Ramos (cell line): ENCODE results near the gene TTLL5.

Source experiments
- in situ Hi-C: fragments of 300-500 bp; cut with MboI; formaldehyde crosslinking; loops from one replicate; pipeline ENCODE4 v1.14.3; 2022; ENCODE audit warnings: low sequenced_read_pairs; ENCODE audit not compliant: unreplicated experiment

Gene TTLL5

DNA sequence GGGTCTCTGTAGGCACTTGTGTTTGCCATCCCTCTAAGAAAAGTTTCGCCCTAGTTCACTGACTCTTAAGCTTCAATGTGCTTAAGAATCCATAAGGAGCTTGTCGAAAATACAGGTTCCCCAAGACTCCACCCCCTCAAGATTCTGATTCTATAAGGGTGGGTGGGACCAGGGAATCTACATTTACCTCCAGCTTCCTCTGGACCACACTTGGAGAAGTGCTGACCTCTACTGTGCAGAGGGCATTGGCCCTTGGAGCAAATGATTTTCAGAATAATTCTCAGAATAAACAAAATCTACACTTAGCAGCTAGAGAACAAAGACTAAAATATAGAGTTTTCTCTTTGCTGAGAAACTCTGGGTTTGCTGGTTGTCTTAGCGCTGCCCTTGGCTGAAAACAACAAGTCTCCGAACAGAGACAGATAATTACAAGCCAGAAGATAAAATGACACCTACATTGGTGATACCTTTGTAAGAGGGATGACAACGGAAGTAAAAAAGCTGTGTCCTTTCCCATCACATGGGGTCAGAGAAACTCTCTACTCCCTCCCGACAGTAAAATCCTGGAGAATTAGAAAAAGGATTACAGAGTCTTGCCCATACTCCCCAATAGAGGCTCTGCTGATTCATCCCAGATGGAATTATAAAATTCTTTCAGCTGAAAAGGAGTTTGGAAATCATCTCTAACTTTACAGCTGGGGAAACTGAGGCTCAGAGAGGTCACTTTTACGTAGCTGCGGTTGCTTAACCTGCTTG, 316.0 kb downstream of the TTLL5 start:
- in situ Hi-C loops: no loop called here

DNA sequence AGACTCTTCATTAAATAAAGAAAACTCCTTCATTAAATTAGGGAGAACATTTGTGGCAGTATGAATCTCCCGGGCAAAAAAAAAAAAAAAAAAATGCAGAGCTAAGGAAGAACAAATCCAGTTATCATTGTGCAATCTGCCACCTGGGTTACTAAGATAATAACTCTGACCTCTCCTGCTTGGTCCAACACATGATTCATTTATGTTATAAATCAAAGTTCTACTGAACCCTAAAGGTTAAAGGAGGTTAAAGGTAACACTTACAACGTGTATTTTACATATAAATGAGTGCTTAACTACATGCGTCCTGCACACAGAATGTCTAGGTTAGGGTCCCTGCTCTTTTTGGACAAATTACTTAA, 316.5 kb downstream of the TTLL5 start:
- in situ Hi-C loops: no loop called here

DNA sequence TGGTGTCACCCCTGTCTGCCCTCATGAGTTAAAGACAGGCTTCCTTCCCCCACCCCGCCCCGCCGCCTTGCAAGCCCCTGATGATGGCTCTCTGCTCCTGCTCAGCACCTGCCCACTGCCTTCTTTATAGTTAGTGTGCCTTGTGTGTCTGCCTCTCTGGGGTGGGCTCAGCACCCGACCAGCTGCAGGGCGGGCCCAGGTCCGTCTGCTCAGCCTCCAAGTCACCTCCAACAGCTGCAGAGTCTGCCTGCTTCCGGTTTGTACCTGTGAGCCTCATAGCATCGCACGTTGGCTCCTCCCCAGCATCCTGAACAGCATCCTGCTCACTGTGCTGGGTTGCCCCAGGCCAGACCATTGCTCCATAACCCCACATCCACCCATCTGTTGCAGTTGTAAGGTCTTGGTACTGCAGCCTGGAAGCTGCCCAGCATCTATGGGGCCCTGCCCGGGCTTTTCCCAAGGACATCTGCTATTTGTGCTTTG, 317.2 kb downstream of the TTLL5 start:
- in situ Hi-C loops: no loop called here

DNA sequence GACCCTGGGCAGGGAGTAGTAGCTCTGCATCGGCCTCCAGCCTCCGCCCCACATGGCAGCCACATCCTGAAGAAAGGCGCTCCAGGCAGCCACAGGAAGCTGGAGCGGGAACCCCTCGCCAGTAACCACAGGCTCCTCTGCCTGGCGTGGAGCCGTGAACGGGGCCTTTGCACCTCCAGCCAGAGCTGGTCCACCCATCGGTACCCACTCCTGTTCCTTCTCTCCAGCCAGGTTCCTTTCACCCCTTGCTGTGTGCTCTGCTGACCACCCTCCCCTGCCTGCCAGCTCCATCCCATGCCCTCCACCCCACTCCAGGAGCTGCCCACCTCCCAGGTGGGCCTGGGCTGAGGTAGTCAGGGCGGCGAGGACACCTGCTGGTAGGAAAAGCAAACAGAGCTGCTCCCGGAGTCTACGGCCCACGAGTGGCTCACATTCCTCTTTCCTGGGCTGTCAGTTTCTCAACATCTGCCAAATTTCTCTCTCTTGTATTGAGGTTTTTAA, 318.1 kb downstream of the TTLL5 start:
- in situ Hi-C loops: no loop called here

DNA sequence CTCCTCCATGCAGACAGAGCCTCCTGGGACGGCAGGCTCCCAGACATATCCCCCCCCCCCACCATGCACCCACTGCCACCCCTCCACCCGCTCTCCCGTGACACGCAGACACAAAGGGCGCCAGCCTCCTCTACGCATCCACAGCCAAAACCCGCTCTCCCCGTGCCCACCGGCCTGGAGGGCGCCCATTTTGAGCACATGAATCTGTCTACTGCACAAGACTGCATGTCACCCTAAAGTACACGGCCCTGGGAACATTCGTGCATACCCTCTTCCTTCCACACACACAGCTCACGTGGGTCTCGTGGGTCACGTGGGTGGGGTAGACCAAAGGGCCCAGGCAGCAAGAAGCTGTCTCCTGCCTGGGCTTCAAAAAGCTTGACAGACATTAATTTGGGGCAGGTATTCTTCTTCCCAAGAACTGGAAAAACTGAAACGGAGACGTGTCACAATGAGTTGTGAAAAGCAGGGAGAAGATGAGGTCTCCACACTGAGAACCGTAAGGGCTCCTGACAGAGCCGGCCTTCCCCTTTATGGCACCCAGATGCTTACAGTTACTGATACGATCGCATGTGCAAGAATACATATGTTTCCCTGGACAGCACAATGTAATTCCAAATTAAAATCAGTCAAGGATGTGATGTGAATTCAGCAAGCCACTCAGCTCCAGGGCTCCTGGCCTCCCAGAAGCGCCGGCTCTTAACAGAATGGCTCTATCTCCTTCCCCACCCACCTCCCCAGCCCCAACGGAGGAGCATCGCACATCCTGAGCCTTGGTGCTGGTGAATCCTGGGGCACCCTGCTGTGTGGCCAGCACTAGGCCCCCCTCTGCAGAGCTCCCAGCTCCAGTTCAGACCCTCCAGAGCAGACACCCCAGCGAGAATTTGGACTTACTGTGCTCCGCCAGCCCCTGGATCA, 318.9 kb downstream of the TTLL5 start:
- in situ Hi-C loops: loop anchor here (10.0 kb wide), 2 partner anchors 75 to 275 kb away; no protein-coding TSS in a partner anchor

GRCh38 chr14:75980856-75981255, 319.8 kb downstream of the TTLL5 start:
- in situ Hi-C loops: loop anchor here (10.0 kb wide), 2 partner anchors 76 to 276 kb away; no protein-coding TSS in a partner anchor

DNA sequence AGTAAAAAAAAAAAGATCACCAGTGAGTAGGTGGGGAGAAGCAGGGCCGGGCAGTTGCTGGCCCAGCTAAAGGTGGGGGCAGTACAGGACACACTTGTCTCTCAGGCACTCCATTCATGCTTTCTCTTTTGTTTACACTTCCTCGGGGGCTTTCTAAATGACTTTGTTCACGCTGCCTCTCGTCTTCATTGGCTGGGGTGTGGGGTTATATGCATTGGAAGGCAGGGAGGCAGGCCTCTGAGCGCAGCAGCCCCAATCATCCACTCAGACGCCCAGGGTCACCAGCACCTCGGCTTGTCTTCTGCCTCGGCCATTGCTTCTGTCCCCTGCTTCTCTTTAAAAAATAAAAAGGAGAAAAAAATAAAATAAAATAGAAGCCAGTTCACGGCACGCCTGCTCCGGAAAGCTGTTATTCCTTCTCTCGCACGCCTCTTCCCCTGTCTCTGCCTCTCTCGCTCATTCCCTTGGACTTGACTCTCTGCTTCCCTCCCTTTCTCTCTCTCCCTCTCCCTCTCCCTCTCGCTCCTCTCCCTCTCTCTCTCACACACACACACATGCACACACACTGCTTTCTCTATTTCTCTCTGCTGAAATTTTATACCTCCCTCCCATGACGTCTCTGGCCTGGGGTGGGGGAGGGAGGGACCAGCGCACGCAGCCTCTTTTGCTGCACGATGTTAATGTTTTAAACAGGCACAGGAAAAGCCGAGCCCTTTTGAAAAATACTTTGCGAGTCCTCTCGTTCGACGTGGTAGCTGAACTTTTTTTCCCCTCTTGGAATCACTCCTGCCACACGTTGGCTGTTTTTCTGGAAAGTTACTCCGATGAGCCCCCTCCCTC, 320.6 kb downstream of the TTLL5 start, which contains the start of gene TGFB3:
TGFB3 (minus strand) TSS at position 570 of the 840 bp plus-strand sequence. CDS start 1,102 bp downstream, outside the sequence.
- in situ Hi-C loops: loop anchor here (10.0 kb wide), 2 partner anchors 77 to 277 kb away; no protein-coding TSS in a partner anchor

DNA sequence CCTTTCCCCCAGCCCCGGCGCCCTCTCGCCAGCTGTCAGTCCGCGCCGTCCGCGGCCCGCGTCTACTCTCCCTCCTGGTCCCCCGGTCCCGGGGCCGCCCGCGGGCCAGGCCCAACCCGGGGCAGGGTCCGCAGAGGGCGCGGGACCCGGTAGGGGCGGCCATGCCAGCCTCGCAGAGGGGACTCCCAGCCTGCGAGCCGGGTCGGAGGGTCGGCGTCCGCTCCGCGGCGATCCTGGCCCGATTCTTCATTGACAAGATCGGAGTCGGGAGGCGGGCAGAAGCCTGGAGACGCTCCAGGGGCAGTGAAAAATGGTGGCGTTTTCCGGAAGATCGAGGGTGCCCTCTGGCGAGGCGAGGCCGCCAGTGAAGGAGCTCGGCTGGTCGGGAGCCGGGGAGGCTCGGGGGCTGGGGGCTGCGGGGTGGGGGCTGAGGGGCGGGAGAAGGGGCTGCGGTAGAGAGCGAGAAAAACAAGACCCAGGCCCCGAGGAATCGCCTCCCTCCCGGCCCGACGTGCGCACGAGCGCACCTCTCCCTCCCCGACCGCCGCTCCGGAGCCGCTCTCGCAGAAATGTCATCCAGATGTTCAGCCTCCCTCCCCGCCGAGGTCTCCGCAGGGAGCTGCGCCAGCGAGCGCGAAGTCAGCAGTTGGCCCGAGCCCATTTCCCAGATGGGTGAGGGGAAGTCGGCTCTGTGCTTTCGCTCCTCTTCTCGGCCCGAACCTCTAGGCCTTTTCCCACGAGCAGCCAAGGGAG, 321.4 kb downstream of the TTLL5 start:
- in situ Hi-C loops: loop anchor here (10.0 kb wide), 2 partner anchors 78 to 278 kb away; no protein-coding TSS in a partner anchor

- in situ Hi-C loops: loop anchor here (10.0 kb wide), 2 partner anchors 78 to 278 kb away; no protein-coding TSS in a partner anchor
Observed at GRCh38 chr14:75983019-75983358, 321.9 kb downstream of the TTLL5 start.

DNA sequence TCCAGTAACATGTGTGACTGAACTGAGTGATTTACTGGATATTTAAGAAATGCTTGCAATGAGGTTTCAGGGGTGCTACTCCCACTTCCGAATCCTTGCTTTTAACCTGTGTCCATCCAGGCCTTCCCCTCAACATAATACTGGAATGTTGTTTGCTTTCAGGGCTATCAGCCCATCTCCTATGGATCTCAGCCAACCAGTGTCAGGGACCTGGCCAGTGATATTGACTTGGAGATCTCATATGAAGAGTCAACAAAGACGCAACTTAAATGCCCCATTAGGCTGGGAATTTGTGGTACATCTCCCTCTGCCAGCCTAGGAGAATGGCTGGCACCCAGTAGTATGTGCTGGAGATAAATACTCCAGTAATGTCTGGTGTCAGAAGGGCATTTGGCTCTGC, 323.6 kb downstream of the TTLL5 start:
- in situ Hi-C loops: loop anchor here (10.0 kb wide), 2 partner anchors 80 to 280 kb away; no protein-coding TSS in a partner anchor

GRCh38 chr14:75985618-75986438, 324.8 kb downstream of the TTLL5 start, which contains the start of gene IFT43:
TSS of gene IFT43 (plus strand) at chr14:75985763. CDS start at chr14:75985787, 24 bp downstream.
- in situ Hi-C loops: loop anchor here (10.0 kb wide), 2 partner anchors 81 to 281 kb away; no protein-coding TSS in a partner anchor

DNA sequence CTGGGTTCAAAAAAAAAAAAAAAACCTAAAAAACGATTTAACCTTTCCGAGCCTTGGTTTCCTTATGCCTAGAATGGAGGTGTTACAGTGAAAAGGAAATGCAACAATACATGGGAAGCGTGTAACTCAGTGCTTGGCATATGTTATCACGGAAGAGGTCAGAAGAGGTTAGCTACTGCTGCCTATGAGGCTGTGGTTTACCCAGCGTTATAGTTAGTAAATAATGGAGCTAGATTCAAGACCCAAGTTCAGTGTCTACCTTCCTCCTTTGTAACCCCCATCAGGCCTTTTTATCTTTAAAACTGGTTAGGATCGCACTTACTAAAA, 325.4 kb downstream of the TTLL5 start:
- in situ Hi-C loops: loop anchor here (10.0 kb wide), 2 partner anchors 82 to 282 kb away; no protein-coding TSS in a partner anchor

DNA sequence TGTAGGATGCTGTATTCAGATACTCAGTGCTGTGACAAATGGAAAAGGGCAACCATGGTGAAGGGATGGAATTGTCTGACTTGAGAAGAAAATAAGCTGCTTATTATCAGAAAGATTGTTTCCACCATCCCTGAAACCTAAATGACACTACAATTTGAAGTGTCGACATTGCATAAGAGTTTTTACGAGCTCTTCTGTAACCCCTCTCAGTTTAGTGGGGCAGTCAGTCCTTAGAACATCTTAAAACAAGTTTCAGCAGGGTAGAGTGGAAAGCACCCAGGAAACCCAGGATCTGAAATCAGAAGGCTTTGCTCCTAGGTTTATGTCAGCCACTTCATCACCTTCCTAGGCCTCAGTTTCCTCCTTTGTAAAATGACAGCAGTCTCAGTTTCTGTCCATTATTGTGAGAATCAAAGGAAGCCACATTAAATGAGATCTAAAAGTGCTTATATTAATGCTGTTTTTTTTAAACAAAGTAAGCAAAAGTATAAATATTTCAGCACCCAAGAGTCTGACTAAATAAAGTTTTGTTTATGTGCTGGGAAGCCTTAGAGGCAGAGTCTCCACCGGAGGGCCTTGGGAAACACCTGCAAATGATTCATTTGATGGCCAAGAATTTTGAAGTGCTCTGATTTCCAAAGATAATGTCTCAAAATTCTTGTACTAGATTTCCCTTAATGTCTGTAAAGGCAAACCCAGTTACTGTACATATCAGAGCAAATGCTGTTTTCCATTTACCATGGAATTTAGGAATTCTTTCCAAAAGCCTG, 326.3 kb downstream of the TTLL5 start:
- in situ Hi-C loops: loop anchor here (10.0 kb wide), 2 partner anchors 83 to 283 kb away; no protein-coding TSS in a partner anchor

DNA sequence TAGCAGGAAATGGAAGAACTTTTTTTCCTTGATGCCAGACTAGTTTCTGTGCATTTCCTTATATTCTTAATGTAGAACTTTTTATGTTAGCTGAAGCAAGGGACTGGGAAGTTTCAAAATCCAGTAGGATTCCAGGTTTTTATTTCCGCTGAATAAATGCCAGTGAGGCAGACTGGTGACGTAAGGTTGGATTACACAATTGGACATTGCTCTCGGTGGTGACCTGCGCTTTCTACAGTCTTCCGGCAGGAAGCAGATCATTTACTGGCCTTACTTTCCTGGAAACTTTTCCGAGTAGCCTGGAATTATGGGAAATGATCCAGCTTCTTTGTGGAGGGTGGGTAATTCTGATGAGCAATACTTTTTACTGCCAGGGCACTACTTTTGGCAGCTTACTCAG, 328.1 kb downstream of the TTLL5 start:
- in situ Hi-C loops: loop anchor here (10.0 kb wide), 2 partner anchors 84 to 284 kb away; no protein-coding TSS in a partner anchor

DNA sequence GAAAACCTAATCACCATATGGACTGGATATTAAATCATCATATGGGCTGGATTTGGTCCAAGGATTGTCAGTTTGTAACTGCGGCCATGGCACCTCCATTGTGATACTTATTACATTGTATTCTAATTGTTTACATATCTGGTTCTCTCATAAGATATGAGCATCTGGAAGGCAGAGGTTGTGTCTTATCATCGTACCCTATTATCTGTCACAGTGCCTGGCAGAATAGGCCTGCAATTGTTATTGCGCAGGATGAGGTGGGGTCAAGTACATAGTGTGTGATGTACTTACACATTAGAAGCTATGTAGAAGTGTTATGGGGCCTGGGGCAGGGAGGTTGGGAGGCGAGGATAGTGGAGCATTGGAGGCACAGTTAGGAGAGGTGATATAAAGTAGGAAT, 329.3 kb downstream of the TTLL5 start:
- in situ Hi-C loops: no loop called here

- in situ Hi-C loops: no loop called here
Observed at GRCh38 chr14:75991753-75992152, 330.7 kb downstream of the TTLL5 start.

DNA sequence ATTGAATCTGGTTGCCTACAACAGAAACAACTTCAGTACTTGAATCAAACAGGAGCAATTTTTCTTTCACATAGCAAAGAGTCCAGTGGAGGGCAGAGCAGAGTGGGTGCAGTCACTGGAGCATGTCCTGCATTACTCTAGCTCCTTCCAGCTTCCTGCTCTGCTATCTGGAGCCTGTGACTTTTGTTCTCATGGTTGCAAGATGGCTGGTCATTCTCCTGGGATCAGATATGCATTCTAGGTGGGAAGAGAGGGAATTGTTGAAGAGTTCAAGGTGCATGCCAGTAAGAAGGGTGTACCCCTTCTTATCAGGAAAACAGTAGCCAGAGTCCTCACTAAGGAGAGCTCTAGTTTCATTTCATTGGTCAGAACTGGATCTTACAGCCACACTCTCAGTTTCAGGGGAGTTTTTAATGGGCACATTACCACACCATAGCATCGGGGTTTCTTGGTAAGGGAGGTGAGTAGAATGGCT, 332.6 kb downstream of the TTLL5 start:
- in situ Hi-C loops: no loop called here
